Ishikawa (cell line): ENCODE results near the gene DNAJA3.

Experiments
- CEBPB ChIP-seq: IDR thresholded peaks from 2 replicates; pipeline ENCODE4 v1.6.1; 2012
- CREB1 ChIP-seq: IDR thresholded peaks from 2 replicates; pipeline ENCODE4 v1.6.1; 2012; ENCODE audit warnings: low read depth
- NFIC ChIP-seq: IDR thresholded peaks from 2 replicates; pipeline ENCODE4 v1.6.1; 2012
- RAD21 ChIP-seq: IDR thresholded peaks from 2 replicates; pipeline ENCODE4 v1.6.1; 2012; ENCODE audit warnings: low read depth
- TAF1 ChIP-seq: IDR thresholded peaks from 2 replicates; pipeline ENCODE4 v1.6.1; 2012; ENCODE audit warnings: low read depth, mild to moderate bottlenecking
- TF ChIP-seq, protein P1 (sequence below): IDR thresholded peaks from 2 replicates; pipeline ENCODE4 v1.6.1; 2012
- TF ChIP-seq, protein P2 (sequence below): IDR thresholded peaks from 2 replicates; pipeline ENCODE4 v1.6.1; 2012; ENCODE audit warnings: low read depth, mild to moderate bottlenecking
- TF ChIP-seq, protein P3 (sequence below): IDR thresholded peaks from 2 replicates; pipeline ENCODE4 v1.6.1; 2012

DNA sequence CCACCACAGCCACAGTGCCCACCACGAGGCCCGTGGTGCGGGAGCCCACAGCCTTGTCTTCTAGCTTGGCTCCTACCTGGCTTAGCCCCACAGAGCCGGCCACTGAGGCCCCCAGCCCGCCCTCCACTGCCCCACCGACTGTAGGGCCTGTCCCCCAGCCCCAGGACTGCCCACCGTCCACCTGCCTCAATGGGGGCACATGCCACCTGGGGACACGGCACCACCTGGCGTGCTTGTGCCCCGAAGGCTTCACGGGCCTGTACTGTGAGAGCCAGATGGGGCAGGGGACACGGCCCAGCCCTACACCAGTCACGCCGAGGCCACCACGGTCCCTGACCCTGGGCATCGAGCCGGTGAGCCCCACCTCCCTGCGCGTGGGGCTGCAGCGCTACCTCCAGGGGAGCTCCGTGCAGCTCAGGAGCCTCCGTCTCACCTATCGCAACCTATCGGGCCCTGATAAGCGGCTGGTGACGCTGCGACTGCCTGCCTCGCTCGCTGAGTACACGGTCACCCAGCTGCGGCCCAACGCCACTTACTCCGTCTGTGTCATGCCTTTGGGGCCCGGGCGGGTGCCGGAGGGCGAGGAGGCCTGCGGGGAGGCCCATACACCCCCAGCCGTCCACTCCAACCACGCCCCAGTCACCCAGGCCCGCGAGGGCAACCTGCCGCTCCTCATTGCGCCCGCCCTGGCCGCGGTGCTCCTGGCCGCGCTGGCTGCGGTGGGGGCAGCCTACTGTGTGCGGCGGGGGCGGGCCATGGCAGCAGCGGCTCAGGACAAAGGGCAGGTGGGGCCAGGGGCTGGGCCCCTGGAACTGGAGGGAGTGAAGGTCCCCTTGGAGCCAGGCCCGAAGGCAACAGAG, 43.5 kb upstream of the DNAJA3 start:
- no peak for TF ChIP-seq CEBPB
- no peak for TF ChIP-seq NFIC
- TF ChIP-seq, protein P1, sequence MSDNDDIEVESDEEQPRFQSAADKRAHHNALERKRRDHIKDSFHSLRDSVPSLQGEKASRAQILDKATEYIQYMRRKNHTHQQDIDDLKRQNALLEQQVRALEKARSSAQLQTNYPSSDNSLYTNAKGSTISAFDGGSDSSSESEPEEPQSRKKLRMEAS, result no peak
- no peak for TF ChIP-seq RAD21
- TF ChIP-seq CREB1, result no peak
- TF ChIP-seq, protein P2, sequence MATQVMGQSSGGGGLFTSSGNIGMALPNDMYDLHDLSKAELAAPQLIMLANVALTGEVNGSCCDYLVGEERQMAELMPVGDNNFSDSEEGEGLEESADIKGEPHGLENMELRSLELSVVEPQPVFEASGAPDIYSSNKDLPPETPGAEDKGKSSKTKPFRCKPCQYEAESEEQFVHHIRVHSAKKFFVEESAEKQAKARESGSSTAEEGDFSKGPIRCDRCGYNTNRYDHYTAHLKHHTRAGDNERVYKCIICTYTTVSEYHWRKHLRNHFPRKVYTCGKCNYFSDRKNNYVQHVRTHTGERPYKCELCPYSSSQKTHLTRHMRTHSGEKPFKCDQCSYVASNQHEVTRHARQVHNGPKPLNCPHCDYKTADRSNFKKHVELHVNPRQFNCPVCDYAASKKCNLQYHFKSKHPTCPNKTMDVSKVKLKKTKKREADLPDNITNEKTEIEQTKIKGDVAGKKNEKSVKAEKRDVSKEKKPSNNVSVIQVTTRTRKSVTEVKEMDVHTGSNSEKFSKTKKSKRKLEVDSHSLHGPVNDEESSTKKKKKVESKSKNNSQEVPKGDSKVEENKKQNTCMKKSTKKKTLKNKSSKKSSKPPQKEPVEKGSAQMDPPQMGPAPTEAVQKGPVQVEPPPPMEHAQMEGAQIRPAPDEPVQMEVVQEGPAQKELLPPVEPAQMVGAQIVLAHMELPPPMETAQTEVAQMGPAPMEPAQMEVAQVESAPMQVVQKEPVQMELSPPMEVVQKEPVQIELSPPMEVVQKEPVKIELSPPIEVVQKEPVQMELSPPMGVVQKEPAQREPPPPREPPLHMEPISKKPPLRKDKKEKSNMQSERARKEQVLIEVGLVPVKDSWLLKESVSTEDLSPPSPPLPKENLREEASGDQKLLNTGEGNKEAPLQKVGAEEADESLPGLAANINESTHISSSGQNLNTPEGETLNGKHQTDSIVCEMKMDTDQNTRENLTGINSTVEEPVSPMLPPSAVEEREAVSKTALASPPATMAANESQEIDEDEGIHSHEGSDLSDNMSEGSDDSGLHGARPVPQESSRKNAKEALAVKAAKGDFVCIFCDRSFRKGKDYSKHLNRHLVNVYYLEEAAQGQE, result no peak
- TF ChIP-seq, protein P3, sequence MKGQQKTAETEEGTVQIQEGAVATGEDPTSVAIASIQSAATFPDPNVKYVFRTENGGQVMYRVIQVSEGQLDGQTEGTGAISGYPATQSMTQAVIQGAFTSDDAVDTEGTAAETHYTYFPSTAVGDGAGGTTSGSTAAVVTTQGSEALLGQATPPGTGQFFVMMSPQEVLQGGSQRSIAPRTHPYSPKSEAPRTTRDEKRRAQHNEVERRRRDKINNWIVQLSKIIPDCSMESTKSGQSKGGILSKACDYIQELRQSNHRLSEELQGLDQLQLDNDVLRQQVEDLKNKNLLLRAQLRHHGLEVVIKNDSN, result no peak
- no peak for TF ChIP-seq TAF1
